Fibroblast of the aortic adventitia (primary cell): ENCODE data around the gene LCNL1. TPM values are rescaled to one million over a fixed set of nuclear protein-coding genes. Genes with fewer than 3 reads are reported as not detected.

Source experiments
- DNase-seq: peaks from one replicate; pipeline ENCODE4 v3.0.0-alpha.2; 2010; ENCODE audit warnings: low read depth
- H3K4me3 ChIP-seq: 2 replicates; pipeline ENCODE4 v1.5.1; 2011; ENCODE audit warnings: low read depth, mild to moderate bottlenecking, control low read depth, low read length, moderate library complexity
- CTCF ChIP-seq: IDR thresholded peaks from 2 replicates; pipeline ENCODE4 v1.5.1; 2011; ENCODE audit warnings: mild to moderate bottlenecking, low read length, control low read depth, inconsistent platforms; ENCODE audit not compliant: insufficient read depth
- total RNA-seq: library from RNA; depleted of rRNA; stranded (reverse); fragments of >200 nt; gene quantifications from 2 replicates; pipeline ENCODE4 v1.2.3, GENCODE V29; 2012; ENCODE audit warnings: low replicate concordance

LCNL1 gene
- total RNA-seq, 1 donor: 0.54 TPM

GRCh38 chr9:136955202-136955942, 27.4 kb upstream of the LCNL1 start:
- no peak overlapping the region for H3K4me3 ChIP-seq
- no peak for TF ChIP-seq CTCF
- no peak for DNase-seq

DNA sequence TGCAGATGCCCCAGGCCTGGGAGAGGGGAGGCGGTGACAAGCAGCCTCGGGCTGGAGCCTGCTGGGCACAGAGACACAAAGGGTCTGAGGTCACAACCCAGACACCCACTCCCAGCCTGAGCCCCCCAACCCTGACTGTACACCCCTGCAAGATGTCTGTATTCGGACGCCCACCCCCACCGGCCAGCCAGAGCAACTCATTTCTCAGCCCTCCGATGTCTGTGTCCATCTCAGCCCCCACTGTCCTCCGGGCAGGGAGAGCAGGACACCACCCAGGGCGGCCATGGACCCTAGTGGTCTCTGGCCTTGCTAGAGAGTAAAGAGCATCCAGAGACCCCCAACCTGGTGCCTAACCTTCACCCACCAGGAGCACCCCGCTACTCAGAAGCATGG, 26.9 kb upstream of the LCNL1 start:
- no peak for TF ChIP-seq CTCF
- no peak for DNase-seq
- no peak overlapping the region for H3K4me3 ChIP-seq

DNA sequence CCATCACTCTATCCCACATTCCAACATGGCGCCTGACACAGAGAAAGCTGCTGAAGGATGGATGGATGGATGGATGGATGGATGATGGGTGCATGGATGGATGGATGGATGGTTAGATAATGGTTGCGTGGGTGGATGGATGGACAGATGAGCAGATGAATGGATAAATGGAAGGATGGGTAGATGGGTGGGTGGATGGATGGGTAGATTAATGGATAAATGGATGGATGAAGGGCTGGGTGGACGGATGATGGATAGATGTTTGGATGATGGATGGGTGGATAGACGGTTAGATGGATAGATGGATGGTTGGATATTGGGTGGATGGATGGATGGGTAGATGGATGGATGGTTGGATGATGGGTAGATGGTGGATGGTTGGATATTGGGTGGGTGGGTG, 26.2 kb upstream of the LCNL1 start:
- DNase-seq: no peak
- TF ChIP-seq CTCF: no peak
- no peak overlapping the region for H3K4me3 ChIP-seq

DNA sequence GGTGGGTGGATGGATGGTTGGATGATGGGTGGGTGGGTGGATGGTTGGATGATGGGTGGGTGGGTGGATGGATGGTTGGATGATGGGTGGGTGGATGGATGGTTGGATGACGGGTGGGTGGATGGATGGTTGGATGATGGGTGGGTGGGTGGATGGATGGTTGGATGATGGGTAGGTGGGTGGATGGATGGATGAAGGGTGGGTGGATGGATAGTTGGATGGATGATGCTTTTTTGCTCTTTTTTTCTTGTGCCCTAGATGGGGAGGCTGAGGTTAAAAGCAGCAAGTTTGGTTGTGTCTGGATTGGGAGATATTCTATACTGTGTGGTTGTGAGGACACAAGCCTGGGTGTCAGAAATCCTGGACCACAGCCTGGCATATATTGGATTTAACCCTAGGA, 25.3 kb upstream of the LCNL1 start:
- H3K4me3 ChIP-seq: no peak overlapping the region
- DNase-seq: no peak
- TF ChIP-seq CTCF: no peak

DNA sequence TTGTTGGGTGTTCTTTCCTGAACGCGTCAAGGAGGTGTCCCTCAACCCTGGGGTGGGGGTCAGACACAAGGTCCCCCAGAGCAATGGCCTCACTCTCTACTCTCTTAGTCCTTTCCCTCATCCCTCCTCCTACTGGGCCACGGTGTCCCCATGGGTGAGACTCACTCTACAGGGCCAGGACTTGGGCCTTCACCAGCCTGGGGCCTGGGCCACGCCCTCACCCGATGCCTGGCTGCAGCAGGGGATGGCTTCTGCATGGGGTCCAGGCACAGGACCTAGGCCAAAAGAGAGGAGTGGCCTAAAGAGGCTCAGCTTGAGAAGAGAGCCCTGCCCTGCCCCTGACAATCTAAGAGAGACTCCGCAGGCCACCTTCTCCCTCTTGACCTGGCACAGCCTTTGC, 24.9 kb upstream of the LCNL1 start:
- TF ChIP-seq CTCF: no peak
- DNase-seq: no peak
- H3K4me3 ChIP-seq: no peak overlapping the region

DNA sequence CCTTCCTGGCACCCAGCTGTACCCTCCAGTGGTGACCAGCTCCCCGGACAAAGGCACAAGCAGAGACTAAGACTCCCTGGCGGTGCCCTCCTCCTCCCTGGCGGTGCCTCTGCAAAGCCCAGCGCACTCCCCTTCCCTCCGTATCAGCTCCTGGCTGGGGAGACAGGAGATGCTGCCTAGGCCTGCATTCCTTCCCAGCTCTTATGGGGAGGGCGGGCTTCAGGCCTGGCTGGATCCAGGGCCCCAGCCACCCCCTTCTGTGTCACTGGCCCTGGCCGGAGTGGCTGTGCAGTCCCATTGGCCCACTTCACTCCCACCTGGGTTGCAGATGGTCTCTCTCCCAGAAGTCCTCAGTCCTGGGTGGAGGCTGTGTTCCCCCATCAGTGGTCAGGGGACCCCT, 24.3 kb upstream of the LCNL1 start:
- DNase-seq: no peak
- H3K4me3 ChIP-seq: no peak overlapping the region
- TF ChIP-seq CTCF: no peak
